OCI-LY1 (cell line): Measurements from ENCODE around the gene HPD.

Experiments used
- H2AFZ ChIP-seq: fragments of 200-600 bp; sonication (generic), shearing (Covaris generic); 2 replicates; pipeline ENCODE4 v1.6.0; 2014; ENCODE audit warnings: antibody characterized with exemption, mild to moderate bottlenecking, low read length
- H3F3A ChIP-seq: fragments of 200-600 bp; sonication (generic), shearing (Covaris generic); 2 replicates; pipeline ENCODE4 v1.6.0; 2014; ENCODE audit warnings: mild to moderate bottlenecking, antibody characterized with exemption, low read length, moderate library complexity; ENCODE audit not compliant: insufficient read depth
- H3K27ac ChIP-seq: fragments of 200-600 bp; sonication (generic); 2 replicates; pipeline ENCODE4 v1.5.1; 2014; ENCODE audit warnings: low read length, mixed run types, mild to moderate bottlenecking, low read depth; ENCODE audit not compliant: poor library complexity, severe bottlenecking
- H3K27me3 ChIP-seq: fragments of 200-600 bp; sonication (generic); 2 replicates; pipeline ENCODE4 v1.6.0; 2014; ENCODE audit warnings: antibody characterized with exemption, mild to moderate bottlenecking, low read length, moderate library complexity; ENCODE audit not compliant: insufficient read depth
- H3K36me3 ChIP-seq: fragments of 200-600 bp; sonication (generic); 2 replicates; pipeline ENCODE4 v1.6.1; 2014; ENCODE audit warnings: mild to moderate bottlenecking, antibody characterized with exemption, low read length, moderate library complexity, mixed read lengths; ENCODE audit not compliant: insufficient read depth
- H3K4me1 ChIP-seq: fragments of 200-600 bp; sonication (generic); 2 replicates; pipeline ENCODE4 v1.5.1; 2014; ENCODE audit warnings: mild to moderate bottlenecking, low read length, moderate library complexity; ENCODE audit not compliant: insufficient read depth, severe bottlenecking
- H3K4me2 ChIP-seq: fragments of 200-600 bp; sonication (generic), shearing (Covaris generic); 2 replicates; pipeline ENCODE4 v1.6.1; 2014; ENCODE audit warnings: low read length
- H3K4me3 ChIP-seq: fragments of 200-600 bp; sonication (generic); 2 replicates; pipeline ENCODE4 v1.5.1; 2014; ENCODE audit warnings: low read length, low read depth, mild to moderate bottlenecking, mixed read lengths; ENCODE audit not compliant: poor library complexity, severe bottlenecking
- H3K79me2 ChIP-seq: fragments of 200-600 bp; shearing (Covaris generic); 2 replicates; pipeline ENCODE4 v1.6.1; 2016; ENCODE audit warnings: mixed run types, low read length, mixed read lengths; ENCODE audit not compliant: insufficient read depth
- H3K9ac ChIP-seq: fragments of 200-600 bp; sonication (generic), shearing (Covaris generic); 2 replicates; pipeline ENCODE4 v1.6.1; 2014; ENCODE audit warnings: mild to moderate bottlenecking, low read length, mixed read lengths
- H3K9me2 ChIP-seq: fragments of 200-600 bp; sonication (generic), shearing (Covaris generic); 2 replicates; pipeline ENCODE4 v1.6.1; 2014; ENCODE audit warnings: low read depth, mild to moderate bottlenecking, low read length, mixed read lengths
- H3K9me3 ChIP-seq: fragments of 200-600 bp; shearing (Covaris generic); 2 replicates; pipeline ENCODE4 v1.6.1; 2014; ENCODE audit warnings: low read length, mixed read lengths
- H4K20me1 ChIP-seq: fragments of 200-600 bp; sonication (generic), shearing (Covaris generic); 2 replicates; pipeline ENCODE4 v1.6.0; 2016; ENCODE audit warnings: mild to moderate bottlenecking, low read length; ENCODE audit not compliant: insufficient read depth
- EZH2 ChIP-seq: fragments of 200-600 bp; sonication (generic), shearing (Covaris generic); IDR thresholded peaks from 2 replicates; pipeline ENCODE4 v1.8.0; 2017; ENCODE audit warnings: borderline replicate concordance, mixed run types, mild to moderate bottlenecking, antibody characterized with exemption, low read length, moderate library complexity, mixed read lengths
- TF ChIP-seq, protein P1 (sequence below): fragments of 200-600 bp; sonication (generic), shearing (Covaris generic); IDR thresholded peaks from 2 replicates; pipeline ENCODE4 v1.5.1; 2017; ENCODE audit warnings: mild to moderate bottlenecking, antibody characterized with exemption, low read length, moderate library complexity, mixed read lengths

HPD gene

DNA sequence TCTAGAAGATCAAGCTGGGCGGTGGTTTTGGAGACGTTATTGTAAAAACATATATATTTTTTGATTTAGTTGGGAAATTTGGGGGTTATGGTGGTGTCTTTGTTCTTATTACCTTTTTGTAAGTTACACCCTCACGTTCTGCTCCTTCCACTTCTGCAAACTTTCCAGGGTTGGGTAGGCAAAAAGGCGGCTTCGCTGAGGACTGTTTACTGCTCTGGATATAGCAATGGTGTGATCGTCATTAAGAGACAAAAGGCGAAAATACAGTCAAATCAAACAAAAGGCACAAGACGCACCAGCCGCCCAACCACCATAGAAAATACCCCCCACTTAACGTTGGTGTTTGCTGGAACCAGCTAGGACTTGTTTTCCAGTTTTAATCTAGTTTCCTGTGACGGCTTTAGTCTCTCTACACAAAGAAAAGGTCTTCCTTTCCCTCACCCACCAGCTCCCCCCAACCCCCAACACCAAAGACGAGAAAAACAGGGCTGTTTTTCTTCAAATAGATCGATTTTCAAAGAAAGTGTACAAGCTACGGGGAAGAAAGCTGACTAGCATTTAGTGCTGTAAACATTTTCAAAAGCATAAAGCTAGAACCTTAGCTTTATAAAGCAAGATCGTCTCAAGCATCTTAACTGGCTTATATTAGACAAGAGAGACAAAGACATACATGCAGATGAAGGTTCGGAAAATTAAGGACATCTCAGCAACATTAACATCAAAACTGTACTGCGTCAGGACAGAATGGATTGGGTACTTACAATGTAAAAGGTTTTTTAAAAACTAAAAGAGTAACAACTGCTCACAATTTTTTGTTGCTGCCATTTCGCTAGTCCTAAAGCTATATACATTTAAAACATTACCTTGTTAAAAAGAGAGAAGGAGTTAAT, 56.8 kb downstream of the HPD start:
- Histone ChIP-seq H3K27ac (peak overlapping the region; percentile 95), H3K4me2 (peak overlapping the region; percentile 85), H4K20me1 (no peaks in the 10 kb centered on the region), H3K79me2 (peaks cover 8% of the 10 kb centered on the region; the same call in 1 of the 2 replicates), H3K27me3 (no peaks in the 10 kb centered on the region), H3K4me3 (peak overlapping the region; percentile 79), H3K36me3 (peaks cover 7% of the 10 kb centered on the region; the same call in 1 of the 2 replicates), H3K9me3 (no peaks in the 10 kb centered on the region), H3K9ac (peak overlapping the region; percentile 86), H3K9me2 (no peaks in the 10 kb centered on the region), H2AFZ (no peak overlapping the region), H3F3A (no peaks in the 10 kb centered on the region), H3K4me1 (peaks cover 62% of the 10 kb centered on the region)
- TF ChIP-seq, protein P1, sequence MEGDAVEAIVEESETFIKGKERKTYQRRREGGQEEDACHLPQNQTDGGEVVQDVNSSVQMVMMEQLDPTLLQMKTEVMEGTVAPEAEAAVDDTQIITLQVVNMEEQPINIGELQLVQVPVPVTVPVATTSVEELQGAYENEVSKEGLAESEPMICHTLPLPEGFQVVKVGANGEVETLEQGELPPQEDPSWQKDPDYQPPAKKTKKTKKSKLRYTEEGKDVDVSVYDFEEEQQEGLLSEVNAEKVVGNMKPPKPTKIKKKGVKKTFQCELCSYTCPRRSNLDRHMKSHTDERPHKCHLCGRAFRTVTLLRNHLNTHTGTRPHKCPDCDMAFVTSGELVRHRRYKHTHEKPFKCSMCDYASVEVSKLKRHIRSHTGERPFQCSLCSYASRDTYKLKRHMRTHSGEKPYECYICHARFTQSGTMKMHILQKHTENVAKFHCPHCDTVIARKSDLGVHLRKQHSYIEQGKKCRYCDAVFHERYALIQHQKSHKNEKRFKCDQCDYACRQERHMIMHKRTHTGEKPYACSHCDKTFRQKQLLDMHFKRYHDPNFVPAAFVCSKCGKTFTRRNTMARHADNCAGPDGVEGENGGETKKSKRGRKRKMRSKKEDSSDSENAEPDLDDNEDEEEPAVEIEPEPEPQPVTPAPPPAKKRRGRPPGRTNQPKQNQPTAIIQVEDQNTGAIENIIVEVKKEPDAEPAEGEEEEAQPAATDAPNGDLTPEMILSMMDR: no peak
- TF ChIP-seq EZH2: no peak

DNA sequence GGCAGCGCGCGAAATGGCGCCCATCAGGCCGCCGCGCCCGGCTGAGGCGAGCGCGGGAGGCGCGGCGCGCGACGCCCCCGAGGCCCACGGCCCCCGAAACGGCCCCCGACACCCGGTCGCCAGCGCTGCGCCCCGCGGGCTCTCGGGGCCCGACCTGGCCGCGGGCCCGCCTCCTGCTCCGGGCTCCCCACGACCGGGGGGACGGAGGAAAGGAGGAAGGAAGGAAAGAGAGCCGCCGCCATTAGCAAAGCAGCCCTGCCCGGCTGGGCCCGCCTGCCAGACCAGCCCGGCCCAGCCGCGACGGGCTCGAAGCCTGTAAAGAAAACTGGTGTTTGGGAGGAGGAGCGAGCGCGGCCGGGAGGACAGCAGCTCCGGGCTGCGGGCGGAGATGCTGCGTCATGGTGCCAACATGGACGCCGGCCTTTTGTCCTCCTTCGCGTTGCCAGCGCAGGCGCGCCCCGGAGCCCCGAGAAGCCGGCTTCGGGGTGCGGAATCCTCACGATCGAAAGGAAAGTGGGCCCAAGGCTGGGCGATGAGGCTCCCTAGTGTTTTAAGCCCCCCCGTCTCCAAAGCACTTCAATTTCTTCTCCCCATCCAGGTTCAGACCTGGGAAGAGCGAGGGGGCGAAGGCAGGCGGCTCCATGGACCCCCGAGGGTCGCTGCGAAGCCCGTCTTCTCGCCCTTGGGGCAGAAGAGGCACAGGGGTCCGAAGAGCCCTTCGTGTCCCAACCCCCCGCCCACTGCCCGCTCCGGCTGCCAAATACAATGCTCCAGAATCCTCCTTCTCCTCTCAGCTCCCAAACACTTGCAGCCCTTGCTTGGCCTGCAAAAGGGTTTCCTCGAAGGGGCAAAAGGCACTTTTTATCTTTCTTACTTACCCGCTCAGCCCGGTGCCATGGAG, 57.7 kb downstream of the HPD start:
- TF ChIP-seq, protein P1: no peak
- no peak for TF ChIP-seq EZH2
- Histone ChIP-seq H3K36me3 (peaks cover 12% of the 10 kb centered on the region; the same call in 1 of the 2 replicates), H3K9me3 (no peaks in the 10 kb centered on the region), H3K9ac (peak overlapping the region; percentile 97), H3K27ac (peak overlapping the region; percentile 95), H3F3A (no peaks in the 10 kb centered on the region), H3K4me1 (peaks cover 53% of the 10 kb centered on the region), H4K20me1 (no peaks in the 10 kb centered on the region), H2AFZ (no peak overlapping the region), H3K79me2 (peaks cover 8% of the 10 kb centered on the region; the same call in 1 of the 2 replicates), H3K27me3 (no peaks in the 10 kb centered on the region), H3K9me2 (no peaks in the 10 kb centered on the region), H3K4me3 (peak overlapping the region; percentile 79), H3K4me2 (peak overlapping the region; percentile 85)

DNA sequence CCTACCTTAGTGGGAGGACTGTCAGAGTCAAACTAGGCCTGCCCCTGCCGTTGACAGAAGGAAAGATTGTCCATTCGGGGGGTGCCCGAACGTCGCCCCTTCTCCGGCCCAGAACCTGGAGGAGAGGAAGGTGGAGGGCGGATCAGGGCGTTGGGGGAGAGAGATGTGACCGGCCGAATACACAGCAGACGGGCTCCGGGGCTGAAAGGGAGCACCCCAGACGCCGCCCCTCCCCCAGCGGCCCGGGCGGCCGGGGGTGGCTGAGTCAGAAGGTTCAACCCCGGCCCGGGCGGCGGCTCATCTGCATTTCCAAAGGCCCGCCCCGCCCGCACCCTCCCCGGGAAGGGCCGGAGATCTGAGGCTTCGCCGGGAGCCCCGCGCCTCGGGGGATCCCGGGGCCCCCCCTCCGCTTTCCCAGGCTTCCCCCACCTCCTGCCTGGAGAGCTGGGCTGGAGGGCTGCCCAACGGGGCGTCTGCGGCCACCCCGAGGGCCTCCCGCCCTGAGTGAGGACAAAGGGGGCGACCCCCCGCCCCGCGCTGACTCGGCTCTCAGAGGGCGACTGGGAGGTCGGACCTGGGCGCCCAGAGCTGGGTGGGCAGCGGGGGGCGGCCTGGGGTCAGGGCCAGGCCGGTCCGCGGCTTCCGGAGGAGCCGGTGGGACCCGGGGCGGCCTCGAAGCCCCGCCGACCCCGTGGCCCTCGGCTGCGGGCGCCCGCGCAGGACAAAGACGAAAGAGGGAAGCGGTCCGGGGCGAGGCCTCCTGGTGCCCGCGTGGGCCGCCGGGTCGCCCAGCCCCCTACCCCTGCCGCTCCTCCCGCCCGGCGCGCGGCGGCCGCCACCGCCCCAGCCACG, 58.6 kb downstream of the HPD start:
- Histone ChIP-seq H3K27ac (peak overlapping the region; percentile 92), H3F3A (no peaks in the 10 kb centered on the region), H3K27me3 (no peaks in the 10 kb centered on the region), H3K4me3 (peak overlapping the region; percentile 79), H3K36me3 (peaks cover 12% of the 10 kb centered on the region; the same call in 1 of the 2 replicates), H3K9me3 (no peaks in the 10 kb centered on the region), H3K9ac (peak overlapping the region; percentile 97), H4K20me1 (no peaks in the 10 kb centered on the region), H3K9me2 (no peaks in the 10 kb centered on the region), H3K4me2 (peak overlapping the region; percentile 75), H2AFZ (no peak overlapping the region), H3K4me1 (peaks cover 52% of the 10 kb centered on the region), H3K79me2 (peaks cover 8% of the 10 kb centered on the region; the same call in 1 of the 2 replicates)
- TF ChIP-seq, protein P1: no peak
- no peak for TF ChIP-seq EZH2
